GM12878 (cell line): ENCODE data around the gene PLEKHM2. TPM values are rescaled to one million over a fixed set of nuclear protein-coding genes. Genes with fewer than 3 reads are reported as not detected.

Source experiments
- ATAC-seq: fragments of 200-7000 bp; cut with Tn5 transposase; 3 replicates; pipeline ENCODE4 v1.9.1; 2020; ENCODE audit warnings: mild to moderate bottlenecking, moderate library complexity
- BruUV-seq: library from RNA; stranded (reverse); fragments of 400-500 nt; replicated peaks from 2 replicates; lab custom pipeline; 2021; lab: Mats Ljungman, UMichigan
- CTCF ChIA-PET: fragments of 300-600 bp; sonication (Branson Sonifier 250); formaldehyde crosslinking; extraction: SDS; loops from one replicate; lab custom pipeline; 2021; ENCODE audit warnings: inconsistent platforms; lab: Yijun Ruan, JAX
- POLR2A ChIA-PET: fragments of 350-600 bp; formaldehyde crosslinking; extraction: SDS; loops from one replicate; lab custom pipeline; 2021; ENCODE audit warnings: inconsistent platforms; lab: Charles Lee
- RAD21 ChIA-PET: fragments of 300-600 bp; sonication (Branson Sonifier 250); formaldehyde crosslinking; loops from one replicate; lab custom pipeline; 2023; ENCODE audit warnings: antibody characterized with exemption; ENCODE audit not compliant: unreplicated experiment; lab: Charles Lee
- SMC1A ChIA-PET: fragments of 300-600 bp; sonication (Branson Sonifier 250); formaldehyde crosslinking; loops from one replicate; lab custom pipeline; 2023; ENCODE audit not compliant: unreplicated experiment, uncharacterized antibody; lab: Charles Lee
- DNase-seq: peaks from one replicate; pipeline ENCODE4 v3.0.0-alpha.2; 2011; ENCODE audit warnings: low read depth, low spot score
- FAIRE-seq: peaks from 3 replicates; lab custom pipeline; 2011; peaks lifted over from hg19 to GRCh38; lab: Jason Lieb, UNC
- H2AFZ ChIP-seq: 2 replicates; pipeline ENCODE4 v1.6.0; 2011; ENCODE audit warnings: low read depth, low read length, control low read depth; ENCODE audit not compliant: control insufficient read depth
- H3K27ac ChIP-seq: 2 replicates; pipeline ENCODE4 v1.5.1; 2011; ENCODE audit warnings: control low read depth; ENCODE audit not compliant: control insufficient read depth, insufficient read depth
- H3K27me3 ChIP-seq, 2 experiments: replicated peaks in 1 of 2; 2 replicates each; pipeline versions ENCODE4 v1.6.0 to v1.6.1; 2011; ENCODE audit warnings: low read length in 1 of 2; ENCODE audit not compliant: control insufficient read depth in 2 of 2, insufficient read depth in 2 of 2
- H3K36me3 ChIP-seq, 2 experiments: 2 replicates each; pipeline ENCODE4 v1.5.1; 2011; ENCODE audit warnings: low read length in 1 of 2; ENCODE audit not compliant: control insufficient read depth in 2 of 2, insufficient read depth in 2 of 2
- H3K4me1 ChIP-seq: 2 replicates; pipeline ENCODE4 v1.6.1; 2011; ENCODE audit warnings: mild to moderate bottlenecking, low read length, moderate library complexity, mixed read lengths; ENCODE audit not compliant: control insufficient read depth, insufficient read depth
- H3K4me2 ChIP-seq: 2 replicates; pipeline ENCODE4 v1.6.0; 2011; ENCODE audit warnings: control low read depth; ENCODE audit not compliant: control insufficient read depth, insufficient read depth
- H3K4me3 ChIP-seq: fragments of 200-600 bp; sonication (generic); 2 replicates; pipeline ENCODE4 v1.5.1; 2016
- H3K79me2 ChIP-seq: 2 replicates; pipeline ENCODE4 v1.6.0; 2011; ENCODE audit warnings: low read length; ENCODE audit not compliant: control insufficient read depth, insufficient read depth
- H3K9ac ChIP-seq: 2 replicates; pipeline ENCODE4 v1.8.0; 2011; ENCODE audit warnings: low read length, control low read depth, mixed read lengths; ENCODE audit not compliant: control insufficient read depth, insufficient read depth
- H3K9me3 ChIP-seq: replicated peaks from 3 replicates; pipeline ENCODE4 v1.5.1; 2011; ENCODE audit warnings: mild to moderate bottlenecking, low read length; ENCODE audit not compliant: control insufficient read depth, insufficient read depth
- H4K20me1 ChIP-seq: 2 replicates; pipeline ENCODE4 v1.6.0; 2011; ENCODE audit not compliant: control insufficient read depth, insufficient read depth
- BCL11A ChIP-seq: IDR thresholded peaks from 2 replicates; pipeline ENCODE4 v1.6.1; 2011; ENCODE audit warnings: low read depth, low read length
- BMI1 ChIP-seq: fragments of 450-650 bp; IDR thresholded peaks from 2 replicates; pipeline ENCODE4 v1.6.1; 2016; ENCODE audit warnings: mild to moderate bottlenecking, moderate library complexity, borderline replicate concordance
- CHD1 ChIP-seq: IDR thresholded peaks from 2 replicates; pipeline ENCODE4 v1.6.1; 2012; ENCODE audit warnings: low read depth, low read length, improper control_type of control experiment
- IKZF2 ChIP-seq, 2 experiments: fragments of 450-650 bp; IDR thresholded peaks; 2 replicates each; pipeline ENCODE4 v1.6.1; 2017; ENCODE audit warnings: mild to moderate bottlenecking in 2 of 2, moderate library complexity in 2 of 2
- JUNB ChIP-seq: IDR thresholded peaks from 2 replicates; pipeline ENCODE4 v1.6.1; 2016; ENCODE audit warnings: antibody characterized with exemption, mild to moderate bottlenecking
- LARP7 ChIP-seq: fragments of 450-650 bp; IDR thresholded peaks from 2 replicates; pipeline ENCODE4 v1.6.1; 2017; ENCODE audit warnings: mild to moderate bottlenecking
- POLR2AphosphoS5 ChIP-seq: IDR thresholded peaks from 2 replicates; pipeline ENCODE4 v1.6.1; 2011; ENCODE audit warnings: mild to moderate bottlenecking, low read length, inconsistent platforms
- RCOR1 ChIP-seq: conservative IDR thresholded peaks from 2 replicates; pipeline ENCODE4 v1.6.1; 2012; ENCODE audit warnings: low read depth, low read length, improper control_type of control experiment
- SIX5 ChIP-seq: IDR thresholded peaks from 2 replicates; pipeline ENCODE4 v1.6.1; 2011; ENCODE audit warnings: mild to moderate bottlenecking, low read depth, low read length, moderate library complexity; ENCODE audit not compliant: severe bottlenecking
- SMAD5 ChIP-seq: IDR thresholded peaks from 2 replicates; pipeline ENCODE4 v1.6.1; 2016; ENCODE audit warnings: antibody characterized with exemption, low read depth
- SPI1 ChIP-seq: IDR thresholded peaks from 2 replicates; pipeline ENCODE4 v1.6.1; 2011; ENCODE audit warnings: low read depth, mild to moderate bottlenecking, low read length, moderate library complexity, borderline replicate concordance; ENCODE audit not compliant: insufficient read depth
- ZNF384 ChIP-seq: IDR thresholded peaks from 2 replicates; pipeline ENCODE4 v1.6.1; 2012; ENCODE audit warnings: low read depth, mild to moderate bottlenecking, low read length, improper control_type of control experiment, borderline replicate concordance
- ZNF622 ChIP-seq: fragments of 450-650 bp; IDR thresholded peaks from 2 replicates; pipeline ENCODE4 v1.6.1; 2017; ENCODE audit warnings: mild to moderate bottlenecking, inconsistent platforms
- WGBS: methylation state at CpG from one replicate; pipeline ENCODE4 v1.1.6; 2016; ENCODE audit warnings: low lambda C conversion rate; ENCODE audit not compliant: insufficient replicate concordance, insufficient coverage; ENCODE audit errors: missing lambda C conversion rate; 5-methylcytosine and 5-hydroxymethylcytosine counted together
- in situ Hi-C: fragments of 300-500 bp; cut with MboI; formaldehyde crosslinking; loops from 9 replicates; pipeline ENCODE4 v1.14.3; 2018; ENCODE audit warnings: mixed read lengths
- intact Hi-C: fragments of 100-400 bp; cut with micrococcal nuclease; formaldehyde crosslinking; loops from one replicate; pipeline ENCODE4 v1.14.2; 2022; ENCODE audit not compliant: unreplicated experiment
- polyA plus RNA-seq, 11 experiments: library from polyadenylated mRNA; depleted of rRNA in 4 of 11; unstranded in 6 of 11; stranded (reverse) in 5 of 11; fragments of >200 nt; fragmentation: Nextera tagmentation in 4 of 11; fragmentation: Illumina TruSeq in 1 of 11; extraction: Ambion mirVana in 4 of 11; extraction: Trizol in 1 of 11; gene quantifications; 1 replicate in 1 of 11; 2 replicates in 10 of 11; pipeline versions ENCODE4 v1.2.1 to v1.2.3, GENCODE V29; 2011 to 2016; ENCODE audit warnings: inconsistent platforms in 2 of 11, missing spikeins in 2 of 11, low read depth in 1 of 11
- total RNA-seq, 4 experiments: library from RNA; depleted of rRNA in 3 of 4; stranded (reverse); fragments of >200 nt in 3 of 4; fragmentation: Illumina TruSeq in 1 of 4; extraction: Trizol in 1 of 4; gene quantifications; 2 replicates each; pipeline versions ENCODE4 v1.2.1 to v1.2.3, GENCODE V29; 2013 to 2021

The PLEKHM2 gene
- total and polyA plus RNA-seq, 10 of the 15 experiments (the other 5 are each of a cell fraction or from before 2014, with no cell fraction given) = 0.37 to 55.2 (median 19.3) TPM

GRCh38 chr1:15736038-15736891, 52.1 kb downstream of the PLEKHM2 start, which contains the start of gene SLC25A34:
SLC25A34 (plus strand) TSS chr1:15736258; CDS start chr1:15736486, 228 bp downstream.
- H3K27me3 ChIP-seq = no peaks in the 10 kb centered on the region
- CTCF ChIA-PET = no interaction called here
- DNase-seq (no peak), FAIRE-seq (no peak), ATAC-seq (no peak; the same call in 2 of the 3 replicates)
- no peak within 1 kb of the TSS for H3K4me2 ChIP-seq
- H4K20me1 ChIP-seq = no peaks in the 10 kb centered on the region
- TF ChIP-seq ZNF622 (no peak), RCOR1 (no peak), SPI1 (no peak), ZNF384 (no peak), IKZF2 (IDR thresholded peaks at IDR 0.05) (no peak), SIX5 (no peak), CHD1 (no peak), SMAD5 (no peak), BMI1 (no peak), JUNB (no peak), BCL11A (no peak), POLR2AphosphoS5 (no peak), LARP7 (no peak)
- POLR2A ChIA-PET = interaction anchor here (0.5 kb wide), 1 partner anchor 239 kb away, joined by 4 read pairs; no protein-coding TSS in a partner anchor
- no peak within 1 kb of the TSS for H3K27ac ChIP-seq
- in situ Hi-C loops = no loop called here
- no peaks in the 10 kb centered on the region for H3K4me1 ChIP-seq
- peaks cover 0 to 8% of the 10 kb centered on the region in 2 experiments; a peak in 2 of 4 replicates for H3K36me3 ChIP-seq
- WGBS = 88% methylated on average over 34 of the region's 35 CpGs
- BruUV-seq = no TSS peak
- intact Hi-C loops = no loop called here
- H3K79me2 ChIP-seq = no peaks in the 10 kb centered on the region
- RAD21 ChIA-PET = no interaction called here
- H3K9me3 ChIP-seq = no peaks in the 10 kb centered on the region
- SMC1A ChIA-PET = no interaction called here
- no peak within 1 kb of the TSS for H3K9ac ChIP-seq
- no peak within 1 kb of the TSS for H3K4me3 ChIP-seq
- no peak within 1 kb of the TSS for H2AFZ ChIP-seq
